ENCODE measurements around the gene DNAAF1. TPM values are rescaled to one million over a fixed set of nuclear protein-coding genes. Genes with fewer than 3 reads are reported as not detected.

DNAAF1 gene
- polyA plus RNA-seq, 2 of the 4 experiments (the other 2 are of a cell fraction) = 0.13 to 0.14 TPM

- TF ChIP-seq, protein P1, sequence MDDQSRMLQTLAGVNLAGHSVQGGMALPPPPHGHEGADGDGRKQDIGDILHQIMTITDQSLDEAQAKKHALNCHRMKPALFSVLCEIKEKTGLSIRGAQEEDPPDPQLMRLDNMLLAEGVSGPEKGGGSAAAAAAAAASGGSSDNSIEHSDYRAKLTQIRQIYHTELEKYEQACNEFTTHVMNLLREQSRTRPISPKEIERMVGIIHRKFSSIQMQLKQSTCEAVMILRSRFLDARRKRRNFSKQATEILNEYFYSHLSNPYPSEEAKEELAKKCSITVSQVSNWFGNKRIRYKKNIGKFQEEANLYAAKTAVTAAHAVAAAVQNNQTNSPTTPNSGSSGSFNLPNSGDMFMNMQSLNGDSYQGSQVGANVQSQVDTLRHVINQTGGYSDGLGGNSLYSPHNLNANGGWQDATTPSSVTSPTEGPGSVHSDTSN (IDR thresholded peaks at IDR 0.05) = no peak
- no peak for TF ChIP-seq JUNB (IDR thresholded peaks at IDR 0.05)
- TF ChIP-seq BHLHE40 (IDR thresholded peaks at IDR 0.05; ENCODE audit: low read depth, low read length) = no peak
- no peak for TF ChIP-seq NPAS2 (CRISPR knock-in tag; IDR thresholded peaks at IDR 0.05; ENCODE audit: borderline replicate concordance)
- no peak for TF ChIP-seq EP300 (IDR thresholded peaks at IDR 0.05)
- TF ChIP-seq ZFP36 (IDR thresholded peaks at IDR 0.05; ENCODE audit: borderline replicate concordance, partially characterized antibody) = no peak
These were observed 80.9 kb downstream of the DNAAF1 start (continued) for GRCh38 chr16:84226026-84226425.

Other genes with a start within 250 kb of the DNAAF1 start
- gene MLYCD, start 246.2 kb upstream of the DNAAF1 start, polyA plus RNA-seq (2011; rRNA removed) = 1.7 and 2.1 TPM in 2 replicates
- gene MLYCD, start 246.2 kb upstream of the DNAAF1 start, polyA plus RNA-seq (2017; fragmentation: RNase III; extraction: RNeasy Plus Mini Kit Qiagen cat#74134 plus additional on column Dnase treatment) = 1.1 to 1.4 TPM (median 1.3 TPM) in 3 replicates
- 23.9 and 25.9 TPM in 2 replicates for gene OSGIN1, start 192.1 kb upstream of the DNAAF1 start, polyA plus RNA-seq (2011; rRNA removed)
- gene OSGIN1, start 192.1 kb upstream of the DNAAF1 start, polyA plus RNA-seq (2017; fragmentation: RNase III; extraction: RNeasy Plus Mini Kit Qiagen cat#74134 plus additional on column Dnase treatment) = 37.6 to 49.1 TPM (median 39.1 TPM) in 3 replicates
- gene NECAB2, start 177.1 kb upstream of the DNAAF1 start, polyA plus RNA-seq (2011; rRNA removed) = 1.1 and 1.3 TPM in 2 replicates
- 1.4 to 2.6 TPM (median 2.4 TPM) in 3 replicates for gene NECAB2, start 177.1 kb upstream of the DNAAF1 start, polyA plus RNA-seq (2017; fragmentation: RNase III; extraction: RNeasy Plus Mini Kit Qiagen cat#74134 plus additional on column Dnase treatment)
- not detected in 2 replicates for gene SLC38A8, start 102.5 kb upstream of the DNAAF1 start, polyA plus RNA-seq (2011; rRNA removed)
- gene SLC38A8, start 102.5 kb upstream of the DNAAF1 start, polyA plus RNA-seq (2017; fragmentation: RNase III; extraction: RNeasy Plus Mini Kit Qiagen cat#74134 plus additional on column Dnase treatment) = not detected in 3 replicates
- gene MBTPS1, start 28.4 kb upstream of the DNAAF1 start, polyA plus RNA-seq (2011; rRNA removed) = 76.7 and 88.4 TPM in 2 replicates
- 47.5 to 52.8 TPM (median 50.3 TPM) in 3 replicates for gene MBTPS1, start 28.4 kb upstream of the DNAAF1 start, polyA plus RNA-seq (2017; fragmentation: RNase III; extraction: RNeasy Plus Mini Kit Qiagen cat#74134 plus additional on column Dnase treatment)
- gene HSDL1, start 131 bp upstream of the DNAAF1 start, polyA plus RNA-seq (2011; rRNA removed) = 24.9 and 25.6 TPM in 2 replicates
- gene HSDL1, start 131 bp upstream of the DNAAF1 start, polyA plus RNA-seq (2017; fragmentation: RNase III; extraction: RNeasy Plus Mini Kit Qiagen cat#74134 plus additional on column Dnase treatment) = 14.7 to 18.3 TPM (median 17.9 TPM) in 3 replicates
- gene TAF1C, start 41.7 kb downstream of the DNAAF1 start, polyA plus RNA-seq (2011; rRNA removed) = 13.2 and 17.8 TPM in 2 replicates
- gene TAF1C, start 41.7 kb downstream of the DNAAF1 start, polyA plus RNA-seq (2017; fragmentation: RNase III; extraction: RNeasy Plus Mini Kit Qiagen cat#74134 plus additional on column Dnase treatment) = 32.8 to 41.2 TPM (median 38.6 TPM) in 3 replicates
- not detected in 2 replicates for gene ADAD2, start 45.8 kb downstream of the DNAAF1 start, polyA plus RNA-seq (2011; rRNA removed)
- gene ADAD2, start 45.8 kb downstream of the DNAAF1 start, polyA plus RNA-seq (2017; fragmentation: RNase III; extraction: RNeasy Plus Mini Kit Qiagen cat#74134 plus additional on column Dnase treatment) = not detected in 3 replicates
- gene KCNG4, start 94.7 kb downstream of the DNAAF1 start, polyA plus RNA-seq (2011; rRNA removed) = not detected in 2 replicates
- not detected in 3 replicates for gene KCNG4, start 94.7 kb downstream of the DNAAF1 start, polyA plus RNA-seq (2017; fragmentation: RNase III; extraction: RNeasy Plus Mini Kit Qiagen cat#74134 plus additional on column Dnase treatment)
- gene WFDC1, start 149.6 kb downstream of the DNAAF1 start, polyA plus RNA-seq (2011; rRNA removed) = 0.13 TPM in 1 of 2 replicates, not detected in the other
- gene WFDC1, start 149.6 kb downstream of the DNAAF1 start, polyA plus RNA-seq (2017; fragmentation: RNase III; extraction: RNeasy Plus Mini Kit Qiagen cat#74134 plus additional on column Dnase treatment) = not detected in 3 replicates
- 0.17 and 0.28 TPM in 2 replicates for gene ATP2C2, start 223.2 kb downstream of the DNAAF1 start, polyA plus RNA-seq (2011; rRNA removed)
- 0.14 to 0.37 TPM (median 0.29 TPM) in 3 replicates for gene ATP2C2, start 223.2 kb downstream of the DNAAF1 start, polyA plus RNA-seq (2017; fragmentation: RNase III; extraction: RNeasy Plus Mini Kit Qiagen cat#74134 plus additional on column Dnase treatment)

Measured in A549 (cell line).